K562 (cell line): ENCODE data around the gene SEBOX. TPM values are rescaled to one million over a fixed set of nuclear protein-coding genes. Genes with fewer than 3 reads are reported as not detected.

Experiments used
- ATAC-seq: fragments of 200-7000 bp; cut with Tn5 transposase; 3 replicates; pipeline ENCODE4 v1.9.1; 2020; ENCODE audit warnings: moderate library complexity
- BruUV-seq: library from RNA; stranded (reverse); fragments of 400-500 nt; replicated peaks from 2 replicates; lab custom pipeline; 2021; lab: Mats Ljungman, UMichigan
- CTCF ChIA-PET: fragments of 300-600 bp; formaldehyde crosslinking; extraction: SDS; loops from one replicate; lab custom pipeline; 2021; ENCODE audit warnings: low intra/inter-chr PET ratio; lab: Yijun Ruan, JAX
- POLR2A ChIA-PET: fragments of 300-600, 350-650 bp; sonication (Branson Sonifier 250); formaldehyde crosslinking; extraction: SDS; loops from one replicate; lab custom pipeline; 2021; ENCODE audit warnings: antibody characterized with exemption, inconsistent platforms; lab: Yijun Ruan, JAX
- DNase-seq, 4 experiments: peaks; one replicate each; pipeline versions ENCODE4 v3.0.0 to v3.0.0-alpha.2; 2011 to 2018; ENCODE audit warnings: low spot score in 3 of 4, mixed read lengths in 3 of 4; ENCODE audit errors: extremely low read depth in 1 of 4
- FAIRE-seq: peaks from 2 replicates; lab custom pipeline; 2011; peaks lifted over from hg19 to GRCh38; lab: Jason Lieb, UNC
- H2AFZ ChIP-seq: 2 replicates; pipeline ENCODE4 v1.6.0; 2011; ENCODE audit warnings: low read depth, low read length, control low read depth, inconsistent platforms
- H3K27ac ChIP-seq: fragments of 200-600 bp; 3 replicates; pipeline ENCODE4 v1.8.0; 2011; ENCODE audit warnings: low read depth, mild to moderate bottlenecking, control low read depth, inconsistent platforms, low read length, moderate library complexity, mixed read lengths; ENCODE audit errors: extremely low read depth
- H3K27me3 ChIP-seq, 2 experiments: fragments of 300-600 bp in 1 of 2; 2 replicates in 1 of 2; 3 replicates in 1 of 2; pipeline versions ENCODE4 v1.6.0 to v1.8.0; 2011; ENCODE audit warnings: inconsistent platforms in 2 of 2, low read length in 2 of 2, mild to moderate bottlenecking in 1 of 2, mixed read lengths in 1 of 2, moderate library complexity in 1 of 2; ENCODE audit not compliant: control insufficient read depth in 2 of 2, insufficient read depth in 2 of 2
- H3K36me3 ChIP-seq: fragments of 300-600 bp; 3 replicates; pipeline ENCODE4 v1.8.0; 2011; ENCODE audit warnings: mild to moderate bottlenecking, low read length, inconsistent platforms; ENCODE audit not compliant: control insufficient read depth, insufficient read depth
- H3K4me1 ChIP-seq, 2 experiments: fragments of 200-600 bp in 1 of 2; replicated peaks in 1 of 2; 2 replicates in 1 of 2; 3 replicates in 1 of 2; pipeline versions ENCODE4 v1.5.1 to v1.8.0; 2011; ENCODE audit warnings: inconsistent platforms in 2 of 2, low read length in 2 of 2, mild to moderate bottlenecking in 1 of 2, mixed read lengths in 1 of 2, moderate library complexity in 1 of 2; ENCODE audit not compliant: control insufficient read depth in 2 of 2, insufficient read depth in 2 of 2
- H3K4me2 ChIP-seq: 2 replicates; pipeline ENCODE4 v1.6.1; 2011; ENCODE audit warnings: low read length, control low read depth, inconsistent platforms, mixed read lengths; ENCODE audit not compliant: insufficient read depth
- H3K4me3 ChIP-seq: fragments of 200-600 bp; sonication (generic), shearing (Covaris generic); 2 replicates; pipeline ENCODE4 v1.5.1; 2016; ENCODE audit warnings: control low read depth, inconsistent platforms
- H3K79me2 ChIP-seq: fragments of 200-600 bp; 3 replicates; pipeline ENCODE4 v1.8.0; 2011; ENCODE audit warnings: low read length, inconsistent platforms; ENCODE audit not compliant: control insufficient read depth, insufficient read depth
- H3K9ac ChIP-seq, 2 experiments: 2 replicates each; pipeline versions ENCODE4 v1.6.0 to v1.6.1; 2011; ENCODE audit warnings: low read depth in 2 of 2, low read length in 2 of 2, control low read depth in 1 of 2, inconsistent platforms in 1 of 2, mild to moderate bottlenecking in 1 of 2, mixed read lengths in 1 of 2; ENCODE audit not compliant: insufficient read depth in 1 of 2
- H3K9me1 ChIP-seq: one replicate; pipeline ENCODE4 v1.6.0; 2011; ENCODE audit warnings: inconsistent platforms, mild to moderate bottlenecking, low read length, moderate library complexity; ENCODE audit not compliant: control insufficient read depth, insufficient read depth
- H3K9me3 ChIP-seq: replicated peaks from 2 replicates; pipeline ENCODE4 v1.5.1; 2011; ENCODE audit warnings: low read depth, low read length, inconsistent platforms; ENCODE audit not compliant: control insufficient read depth, insufficient read depth
- H4K20me1 ChIP-seq: replicated peaks from 2 replicates; pipeline ENCODE4 v1.6.1; 2011; ENCODE audit warnings: low read length, inconsistent platforms, mixed read lengths; ENCODE audit not compliant: control insufficient read depth, insufficient read depth
- C11orf30 ChIP-seq: fragments of 450-650 bp; IDR thresholded peaks from 2 replicates; pipeline ENCODE4 v1.6.1; 2016; ENCODE audit warnings: low read depth, mild to moderate bottlenecking
- ETS2 ChIP-seq: IDR thresholded peaks from 2 replicates; pipeline ENCODE4 v1.6.1; 2016; ENCODE audit warnings: borderline replicate concordance, missing genetic modification characterization, mild to moderate bottlenecking, moderate library complexity, missing compliant biosample characterization; ENCODE audit not compliant: poor library complexity, severe bottlenecking
- FOXP1 ChIP-seq: sonication (generic); formaldehyde crosslinking; IDR thresholded peaks from 2 replicates; pipeline ENCODE4 v1.8.0; 2022; ENCODE audit warnings: mild to moderate bottlenecking, missing genetic modification reagents
- HNRNPK ChIP-seq: fragments of 200-400 bp; formaldehyde crosslinking; IDR thresholded peaks from one replicate; pipeline ENCODE4 v1.6.1; 2018; ENCODE audit warnings: mild to moderate bottlenecking, low read depth, low read length; ENCODE audit not compliant: poor library complexity, severe bottlenecking
- KDM1A ChIP-seq, 2 experiments: fragments of 450-650 bp; IDR thresholded peaks; 2 replicates each; pipeline ENCODE4 v1.6.1; 2016; ENCODE audit warnings: mild to moderate bottlenecking in 2 of 2
- LEF1 ChIP-seq: fragments of 450-650 bp; IDR thresholded peaks from 2 replicates; pipeline ENCODE4 v1.6.1; 2016; ENCODE audit warnings: mild to moderate bottlenecking
- MAFF ChIP-seq: IDR thresholded peaks from 2 replicates; pipeline ENCODE4 v1.6.1; 2012; ENCODE audit warnings: low read length, improper control_type of control experiment
- MEIS2 ChIP-seq: fragments of 450-650 bp; IDR thresholded peaks from 2 replicates; pipeline ENCODE4 v1.6.1; 2014; ENCODE audit warnings: mild to moderate bottlenecking; ENCODE audit not compliant: partially characterized antibody
- MTA2 ChIP-seq: fragments of 450-650 bp; IDR thresholded peaks from 2 replicates; pipeline ENCODE4 v1.6.1; 2016; ENCODE audit warnings: low read depth
- PTRF ChIP-seq: fragments of 450-650 bp; IDR thresholded peaks from 2 replicates; pipeline ENCODE4 v1.6.1; 2016; ENCODE audit warnings: mild to moderate bottlenecking, missing genetic modification characterization, missing compliant biosample characterization
- SMAD2 ChIP-seq: fragments of 150-350 bp; IDR thresholded peaks from 2 replicates; pipeline ENCODE4 v1.6.1; 2014; ENCODE audit warnings: low read depth, mild to moderate bottlenecking, low read length
- YY1 ChIP-seq, 3 experiments: IDR thresholded peaks; 2 replicates each; pipeline ENCODE4 v1.6.1; 2011; ENCODE audit warnings: low read length in 2 of 3, mild to moderate bottlenecking in 2 of 3, moderate library complexity in 2 of 3, borderline replicate concordance in 1 of 3, control low read depth in 1 of 3, low read depth in 1 of 3; ENCODE audit not compliant: insufficient read depth in 3 of 3, insufficient replicate concordance in 2 of 3, control insufficient read depth in 1 of 3, insufficient read length in 1 of 3; ENCODE audit errors: extremely low read depth in 1 of 3
- ZNF140 ChIP-seq: fragments of 250-450 bp; sonication (Bioruptor Pico); IDR thresholded peaks from 2 replicates; pipeline ENCODE4 v1.8.0; 2021; ENCODE audit warnings: moderate library complexity, mild to moderate bottlenecking, inconsistent platforms
- ZNF197 ChIP-seq: fragments of 200-800 bp; sonication (Bioruptor generic); IDR thresholded peaks from 2 replicates; pipeline ENCODE4 v1.6.1; 2016; ENCODE audit warnings: low read depth, missing genetic modification characterization, missing compliant biosample characterization
- ZNF316 ChIP-seq: fragments of 450-650 bp; IDR thresholded peaks from 2 replicates; pipeline ENCODE4 v1.6.1; 2016
- ZNF384 ChIP-seq: IDR thresholded peaks from 2 replicates; pipeline ENCODE4 v1.6.1; 2012; ENCODE audit warnings: low read depth, low read length, improper control_type of control experiment
- WGBS: fragments of 100-300 bp; shearing (Covaris generic); methylation state at CpG from one replicate; pipeline ENCODE4 v1.1.6; 2016; ENCODE audit warnings: low coverage, mixed read lengths; ENCODE audit not compliant: insufficient coverage; ENCODE audit errors: missing lambda C conversion rate; 5-methylcytosine and 5-hydroxymethylcytosine counted together
- in situ Hi-C: fragments of 300-500 bp; cut with MboI; formaldehyde crosslinking; loops from 4 replicates; pipeline ENCODE4 v1.15.0; 2018; ENCODE audit warnings: inconsistent platforms, mixed read lengths
- intact Hi-C: fragments of 100-400 bp; cut with micrococcal nuclease; formaldehyde crosslinking; loops from 2 replicates; pipeline ENCODE4 v1.14.2; 2022
- polyA plus RNA-seq, 8 experiments: library from polyadenylated mRNA; depleted of rRNA in 4 of 8; stranded (reverse) in 5 of 8; unstranded in 3 of 8; fragments of >200 nt; fragmentation: Nextera tagmentation in 2 of 8; fragmentation: Illumina TruSeq in 1 of 8; extraction: Ambion mirVana in 2 of 8; extraction: Trizol in 1 of 8; gene quantifications; 2 replicates each; pipeline versions ENCODE4 v1.2.1 to v1.2.3, GENCODE V29; 2011 to 2014; ENCODE audit warnings: inconsistent platforms in 1 of 8, missing spikeins in 1 of 8
- total RNA-seq, 7 experiments: library from RNA; depleted of rRNA in 6 of 7; stranded (reverse); fragments of >200 nt in 6 of 7; fragmentation: Illumina TruSeq in 2 of 7; extraction: Trizol in 2 of 7; gene quantifications; 2 replicates each; pipeline versions ENCODE4 v1.2.1 to v1.2.3, GENCODE V29; 2011 to 2021; ENCODE audit warnings: low replicate concordance in 1 of 7
- TF ChIP-seq, protein P1 (sequence below): fragments of 150-350 bp; conservative IDR thresholded peaks from 2 replicates; pipeline ENCODE4 v1.6.1; 2014; ENCODE audit warnings: low read length
- TF ChIP-seq, protein P2 (sequence below): IDR thresholded peaks from 2 replicates; pipeline ENCODE4 v1.6.1; 2014; ENCODE audit warnings: antibody characterized with exemption

SEBOX gene
- total and polyA plus RNA-seq, 9 of the 15 experiments (the other 6 are each of a cell fraction or from before 2014, with no cell fraction given): not detected

DNA sequence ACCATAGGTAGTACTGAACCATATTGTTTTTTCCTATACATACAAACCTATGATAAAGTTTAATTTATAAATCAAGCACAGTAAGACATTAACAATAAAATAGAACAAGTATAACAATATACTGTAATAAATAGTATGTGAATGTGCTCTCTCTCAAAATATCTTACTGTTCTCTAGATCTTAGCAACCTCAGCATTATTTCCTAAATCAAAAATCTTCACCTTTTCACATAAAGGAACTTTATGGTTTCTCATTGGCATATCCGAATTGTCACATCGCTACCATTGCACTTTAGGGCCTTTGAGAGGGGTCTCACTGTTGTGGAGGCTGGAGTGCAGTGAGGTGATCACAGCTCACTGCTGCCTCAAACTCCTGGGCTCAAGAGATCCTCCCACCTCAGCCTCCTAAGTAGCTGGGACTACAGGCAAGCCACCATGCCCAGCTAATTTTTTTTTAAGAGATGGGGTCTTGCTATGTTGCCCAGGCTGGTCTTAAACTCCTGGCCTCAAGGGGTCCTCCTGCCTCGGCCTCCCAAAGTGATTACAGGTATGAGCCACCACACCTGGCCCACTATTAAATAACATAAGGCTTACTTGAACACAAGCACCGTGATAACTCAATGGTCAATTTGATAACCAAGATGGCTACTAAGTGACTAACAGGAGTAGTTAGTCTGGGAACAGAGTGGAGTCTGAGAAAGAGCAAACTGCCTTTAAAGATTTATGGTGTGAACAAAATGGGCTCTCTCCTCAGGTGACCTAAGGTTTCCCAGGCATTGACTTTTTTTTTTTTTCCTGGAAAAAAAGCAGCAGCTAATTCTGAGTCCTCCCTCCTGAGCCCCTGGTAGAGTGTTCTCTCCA is 48.9 kb downstream of the SEBOX start:
- peaks cover 10% of the 10 kb centered on the region; the same call in 1 of the 3 replicates for H3K36me3 ChIP-seq
- H3K27ac ChIP-seq: peak overlapping the region; percentile 81; the same call in 1 of the 3 replicates
- H4K20me1 ChIP-seq: 0 out of 2 replicates have a peak, but pooled peaks cover 7% of the 10 kb centered on the region
- H3K9me3 ChIP-seq: no peaks in the 10 kb centered on the region
- DNase-seq (peak in 1 of 4 experiments; percentile 25), ATAC-seq (no peak), FAIRE-seq (no peak)
- H3K9ac ChIP-seq: peak overlapping the region; percentile 78 to 99
- BruUV-seq: no TSS peak
- CTCF ChIA-PET: interaction anchor here (0.7 kb wide), 1 partner anchor 23 kb away, joined by 3 read pairs; no protein-coding TSS in a partner anchor
- no peaks in the 10 kb centered on the region for H3K27me3 ChIP-seq
- peak overlapping the region; percentile 93 for H3K4me2 ChIP-seq
- no peaks in the 10 kb centered on the region for H3K9me1 ChIP-seq
- peak overlapping the region; percentile 82; the same call in 1 of the 2 replicates for H2AFZ ChIP-seq
- H3K4me3 ChIP-seq: no peak overlapping the region
- WGBS: 73% methylated on average over 4 of the region's 4 CpGs
- intact Hi-C loops: no loop called here
- POLR2A ChIA-PET: interaction anchor here (0.6 to 4.9 kb wide), 2 partner anchors 17 to 29 kb away, joined by 3 to 62 read pairs; partner anchors contain the start of genes IFT20 and TNFAIP1
- peaks cover 31 to 35% of the 10 kb centered on the region in 2 experiments for H3K4me1 ChIP-seq
- H3K79me2 ChIP-seq: peaks cover 44% of the 10 kb centered on the region
- in situ Hi-C loops: no loop called here
- TF ChIP-seq, protein P1, sequence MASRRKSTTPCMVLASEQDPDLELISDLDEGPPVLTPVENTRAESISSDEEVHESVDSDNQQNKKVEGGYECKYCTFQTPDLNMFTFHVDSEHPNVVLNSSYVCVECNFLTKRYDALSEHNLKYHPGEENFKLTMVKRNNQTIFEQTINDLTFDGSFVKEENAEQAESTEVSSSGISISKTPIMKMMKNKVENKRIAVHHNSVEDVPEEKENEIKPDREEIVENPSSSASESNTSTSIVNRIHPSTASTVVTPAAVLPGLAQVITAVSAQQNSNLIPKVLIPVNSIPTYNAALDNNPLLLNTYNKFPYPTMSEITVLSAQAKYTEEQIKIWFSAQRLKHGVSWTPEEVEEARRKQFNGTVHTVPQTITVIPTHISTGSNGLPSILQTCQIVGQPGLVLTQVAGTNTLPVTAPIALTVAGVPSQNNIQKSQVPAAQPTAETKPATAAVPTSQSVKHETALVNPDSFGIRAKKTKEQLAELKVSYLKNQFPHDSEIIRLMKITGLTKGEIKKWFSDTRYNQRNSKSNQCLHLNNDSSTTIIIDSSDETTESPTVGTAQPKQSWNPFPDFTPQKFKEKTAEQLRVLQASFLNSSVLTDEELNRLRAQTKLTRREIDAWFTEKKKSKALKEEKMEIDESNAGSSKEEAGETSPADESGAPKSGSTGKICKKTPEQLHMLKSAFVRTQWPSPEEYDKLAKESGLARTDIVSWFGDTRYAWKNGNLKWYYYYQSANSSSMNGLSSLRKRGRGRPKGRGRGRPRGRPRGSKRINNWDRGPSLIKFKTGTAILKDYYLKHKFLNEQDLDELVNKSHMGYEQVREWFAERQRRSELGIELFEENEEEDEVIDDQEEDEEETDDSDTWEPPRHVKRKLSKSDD: no peak
- TF ChIP-seq ZNF140 (CRISPR knock-in tag): no peak
- peak; percentile 80 for TF ChIP-seq MEIS2
- TF ChIP-seq C11orf30: peak; percentile 66
- TF ChIP-seq ZNF384: peak; percentile 31; the same call in 1 of the 2 replicates
- TF ChIP-seq PTRF (tag): peak; percentile 60; the same call in 1 of the 2 replicates
- no peak for TF ChIP-seq ZNF197 (CRISPR knock-in tag)
- TF ChIP-seq, protein P2, sequence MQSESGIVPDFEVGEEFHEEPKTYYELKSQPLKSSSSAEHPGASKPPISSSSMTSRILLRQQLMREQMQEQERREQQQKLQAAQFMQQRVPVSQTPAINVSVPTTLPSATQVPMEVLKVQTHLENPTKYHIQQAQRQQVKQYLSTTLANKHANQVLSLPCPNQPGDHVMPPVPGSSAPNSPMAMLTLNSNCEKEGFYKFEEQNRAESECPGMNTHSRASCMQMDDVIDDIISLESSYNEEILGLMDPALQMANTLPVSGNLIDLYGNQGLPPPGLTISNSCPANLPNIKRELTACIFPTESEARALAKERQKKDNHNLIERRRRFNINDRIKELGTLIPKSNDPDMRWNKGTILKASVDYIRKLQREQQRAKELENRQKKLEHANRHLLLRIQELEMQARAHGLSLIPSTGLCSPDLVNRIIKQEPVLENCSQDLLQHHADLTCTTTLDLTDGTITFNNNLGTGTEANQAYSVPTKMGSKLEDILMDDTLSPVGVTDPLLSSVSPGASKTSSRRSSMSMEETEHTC: no peak
- TF ChIP-seq ETS2 (tag): no peak
- TF ChIP-seq MAFF: peak; percentile 43; the same call in 1 of the 2 replicates
- peak; percentile 91 for TF ChIP-seq ZNF316
- peak; percentile 23 to 63; a peak in 2 of 4 replicates for TF ChIP-seq KDM1A (IDR thresholded peaks at IDR 0.05)
- peak in 1 of 3 experiments; percentile 28 for TF ChIP-seq YY1 (IDR thresholded peaks at IDR 0.05; ENCODE audit: borderline replicate concordance in 1 of 3, control insufficient read depth in 1 of 3, extremely low read depth in 1 of 3, insufficient read depth in 3 of 3, insufficient read length in 1 of 3, insufficient replicate concordance in 2 of 3, low read depth in 1 of 3, low read length in 2 of 3)
- no peak for TF ChIP-seq MTA2
- no peak for TF ChIP-seq FOXP1 (CRISPR knock-in tag)
- no peak for TF ChIP-seq LEF1
- no peak for TF ChIP-seq HNRNPK
- TF ChIP-seq SMAD2: no peak
